IgD-negative memory B cell (primary cell): ENCODE results near the gene SNAP29. TPM values are rescaled to one million over a fixed set of nuclear protein-coding genes. Genes with fewer than 3 reads are reported as not detected.
"Not testable (repeated sequence)": the region's sequence is repeated elsewhere in the genome, so short reads cannot be mapped to it uniquely, and the experiment has no call there.

Experiments used
- H3K27ac Mint-ChIP-seq, 3 donors: one replicate each; pipeline ENCODE4 v1.8.0; 2020 to 2022; ENCODE audit warnings: mild to moderate bottlenecking in 3 of 3, mixed read lengths in 3 of 3, moderate library complexity in 1 of 3
- H3K27me3 Mint-ChIP-seq: one replicate; pipeline ENCODE4 v1.8.0; 2021; ENCODE audit warnings: mixed read lengths
- H3K36me3 Mint-ChIP-seq: one replicate; pipeline ENCODE4 v1.8.0; 2020; ENCODE audit warnings: mild to moderate bottlenecking, mixed read lengths
- H3K4me1 Mint-ChIP-seq, 3 donors: one replicate each; pipeline ENCODE4 v1.8.0; 2020 to 2022; ENCODE audit warnings: mixed read lengths in 3 of 3, mild to moderate bottlenecking in 1 of 3
- H3K4me3 Mint-ChIP-seq, 4 donors: one replicate each; pipeline ENCODE4 v1.8.0; 2020 to 2022; ENCODE audit warnings: mild to moderate bottlenecking in 4 of 4, mixed read lengths in 4 of 4, moderate library complexity in 3 of 4
- H3K9me3 Mint-ChIP-seq, 3 donors: one replicate each; pipeline ENCODE4 v1.8.0; 2020 to 2021; ENCODE audit warnings: mixed read lengths in 3 of 3, mild to moderate bottlenecking in 1 of 3
- polyA plus RNA-seq: library from polyadenylated mRNA; unstranded; fragments of 300-500 nt; fragmentation: Illumina TruSeq; gene quantifications from one replicate; pipeline ENCODE4 v1.2.3, GENCODE V29; 2021

Gene SNAP29
- 23.0 TPM for polyA plus RNA-seq

GRCh38 chr22:20858615-20859416 lies at the start of gene SNAP29, which contains the start of gene PI4KA:
Gene SNAP29, plus strand, starts transcription at chr22:20859007. Its CDS starts 104 bp downstream, at chr22:20859111.
Gene PI4KA, minus strand, starts transcription at chr22:20858811. Its CDS starts 86 bp downstream, at chr22:20858725.
- Mint-ChIP-seq H3K4me3 (peak within 1 kb of the TSS; percentile 85 to 97 (median 90)), H3K36me3 (peaks cover 6% of the 10 kb centered on the region), H3K9me3 (no peaks in the 10 kb centered on the region), H3K27ac (peak within 1 kb of the TSS; percentile 82 to 92 (median 88)), H3K4me1 (peaks cover 27 to 39% (median 29%) of the 10 kb centered on the region in 3 donors), H3K27me3 (no peaks in the 10 kb centered on the region)

GRCh38 chr22:20809538-20810185 lies 49.1 kb upstream of the SNAP29 start:
- Mint-ChIP-seq H3K9me3 (no peaks in the 10 kb centered on the region), H3K4me3 (no peak overlapping the region), H3K27ac (peak overlapping the region in 1 of 3 donors; percentile 63), H3K4me1 (peaks cover 6 to 9% (median 6%) of the 10 kb centered on the region in 3 donors), H3K27me3 (no peaks in the 10 kb centered on the region), H3K36me3 (peaks cover 8% of the 10 kb centered on the region)

- Mint-ChIP-seq H3K27ac (no peak overlapping the region), H3K4me1 (peaks cover 6 to 9% (median 6%) of the 10 kb centered on the region in 3 donors), H3K4me3 (no peak overlapping the region), H3K36me3 (peaks cover 8% of the 10 kb centered on the region), H3K9me3 (no peaks in the 10 kb centered on the region), H3K27me3 (no peaks in the 10 kb centered on the region)
Measured at GRCh38 chr22:20810645-20811044, 48.2 kb upstream of the SNAP29 start.

GRCh38 chr22:20811171-20811570 lies 47.6 kb upstream of the SNAP29 start:
- Mint-ChIP-seq H3K36me3 (peaks cover 8% of the 10 kb centered on the region), H3K4me1 (peaks cover 6 to 9% (median 6%) of the 10 kb centered on the region in 3 donors), H3K27me3 (no peaks in the 10 kb centered on the region), H3K9me3 (no peaks in the 10 kb centered on the region), H3K27ac (peak overlapping the region in 1 of 3 donors; percentile 27), H3K4me3 (no peak overlapping the region)

- H3K27ac Mint-ChIP-seq: no peak overlapping the region
- H3K4me1 Mint-ChIP-seq: peaks cover 6 to 9% (median 6%) of the 10 kb centered on the region in 3 donors
- no peaks in the 10 kb centered on the region for H3K27me3 Mint-ChIP-seq
- H3K36me3 Mint-ChIP-seq: peaks cover 8% of the 10 kb centered on the region
- no peak overlapping the region for H3K4me3 Mint-ChIP-seq
- H3K9me3 Mint-ChIP-seq: no peaks in the 10 kb centered on the region
Measured at GRCh38 chr22:20811971-20812660, 46.7 kb upstream of the SNAP29 start.

GRCh38 chr22:20813056-20813455 lies 45.8 kb upstream of the SNAP29 start:
- Mint-ChIP-seq H3K9me3 (no peaks in the 10 kb centered on the region), H3K36me3 (peaks cover 8% of the 10 kb centered on the region), H3K4me3 (no peak overlapping the region), H3K4me1 (peaks cover 6 to 9% (median 6%) of the 10 kb centered on the region in 3 donors), H3K27ac (no peak overlapping the region), H3K27me3 (no peaks in the 10 kb centered on the region)

- Mint-ChIP-seq H3K9me3 (no peaks in the 10 kb centered on the region), H3K36me3 (peaks cover 6% of the 10 kb centered on the region), H3K4me1 (peaks cover 2 to 4% (median 3%) of the 10 kb centered on the region in 3 donors), H3K27ac (no peak overlapping the region), H3K4me3 (no peak overlapping the region), H3K27me3 (no peaks in the 10 kb centered on the region)
Measured at GRCh38 chr22:20814221-20814808, 44.5 kb upstream of the SNAP29 start.

GRCh38 chr22:20815477-20816050 lies 43.2 kb upstream of the SNAP29 start:
- no peak overlapping the region for H3K4me3 Mint-ChIP-seq
- H3K27ac Mint-ChIP-seq: peak overlapping the region in 1 of 3 donors; percentile 11
- H3K36me3 Mint-ChIP-seq: peaks cover 6% of the 10 kb centered on the region
- no peaks in the 10 kb centered on the region for H3K27me3 Mint-ChIP-seq
- H3K9me3 Mint-ChIP-seq: no peaks in the 10 kb centered on the region
- peaks cover 0 to 3% (median 0%) of the 10 kb centered on the region in 3 donors for H3K4me1 Mint-ChIP-seq

GRCh38 chr22:20816559-20816958 lies 42.2 kb upstream of the SNAP29 start:
- Mint-ChIP-seq H3K27ac (peak overlapping the region in 1 of 3 donors; percentile 62), H3K9me3 (no peaks in the 10 kb centered on the region), H3K4me3 (no peak overlapping the region), H3K4me1 (no peaks in the 10 kb centered on the region), H3K27me3 (no peaks in the 10 kb centered on the region), H3K36me3 (peaks cover 1% of the 10 kb centered on the region)

- Mint-ChIP-seq H3K27me3 (no peaks in the 10 kb centered on the region), H3K4me3 (no peak overlapping the region), H3K4me1 (no peaks in the 10 kb centered on the region), H3K36me3 (peaks cover 4% of the 10 kb centered on the region), H3K27ac (peak overlapping the region in 1 of 3 donors; percentile 6), H3K9me3 (no peaks in the 10 kb centered on the region)
Measured at GRCh38 chr22:20818471-20818870, 40.3 kb upstream of the SNAP29 start.

GRCh38 chr22:20819471-20819870 lies 39.3 kb upstream of the SNAP29 start:
- peaks cover 0 to 2% (median 0%) of the 10 kb centered on the region in 3 donors for H3K4me1 Mint-ChIP-seq
- peaks cover 2% of the 10 kb centered on the region for H3K36me3 Mint-ChIP-seq
- no peaks in the 10 kb centered on the region for H3K9me3 Mint-ChIP-seq
- no peaks in the 10 kb centered on the region for H3K27me3 Mint-ChIP-seq
- H3K4me3 Mint-ChIP-seq: no peak overlapping the region
- H3K27ac Mint-ChIP-seq: peak overlapping the region in 1 of 3 donors; percentile 21

- H3K4me3 Mint-ChIP-seq, H3K27ac Mint-ChIP-seq, H3K27me3 Mint-ChIP-seq, H3K9me3 Mint-ChIP-seq, H3K4me1 Mint-ChIP-seq, H3K36me3 Mint-ChIP-seq: not testable (repeated sequence)
Measured at GRCh38 chr22:20821717-20822239, 37.0 kb upstream of the SNAP29 start.

GRCh38 chr22:20822240-20822639 lies 36.6 kb upstream of the SNAP29 start:
- no peak overlapping the region for H3K27ac Mint-ChIP-seq
- no peak overlapping the region for H3K4me3 Mint-ChIP-seq
- H3K9me3 Mint-ChIP-seq: no peaks in the 10 kb centered on the region
- H3K27me3 Mint-ChIP-seq: no peaks in the 10 kb centered on the region
- peaks cover 7% of the 10 kb centered on the region for H3K36me3 Mint-ChIP-seq
- H3K4me1 Mint-ChIP-seq: peaks cover 0 to 2% (median 0%) of the 10 kb centered on the region in 3 donors

- Mint-ChIP-seq H3K27me3 (no peaks in the 10 kb centered on the region), H3K9me3 (no peaks in the 10 kb centered on the region), H3K4me3 (no peak overlapping the region), H3K36me3 (peaks cover 7% of the 10 kb centered on the region), H3K27ac (no peak overlapping the region), H3K4me1 (peaks cover 0 to 2% (median 0%) of the 10 kb centered on the region in 3 donors)
Measured at GRCh38 chr22:20823264-20823663, 35.5 kb upstream of the SNAP29 start.
